CD4-positive, alpha-beta T cell (primary cell): ENCODE data around the gene SEC61A1. TPM values are rescaled to one million over a fixed set of nuclear protein-coding genes. Genes with fewer than 3 reads are reported as not detected.
A peak's percentile ranks its signal among the peaks of the same experiment; 100 is the strongest.

Experiments
- ATAC-seq: fragments of 200-7000 bp; cut with Tn5 transposase; one replicate; pipeline ENCODE4 v1.10.0; 2022; ENCODE audit warnings: mild to moderate bottlenecking; ENCODE audit not compliant: poor library complexity
- CTCF ChIA-PET: fragments of 350-600 bp; sonication (Branson Sonifier 250); formaldehyde crosslinking; loops from one replicate; lab custom pipeline; 2021; ENCODE audit warnings: antibody characterized with exemption, inconsistent platforms; lab: Charles Lee
- POLR2A ChIA-PET: fragments of 350-600 bp; sonication (Branson Sonifier 250); formaldehyde crosslinking; loops from one replicate; lab custom pipeline; 2021; ENCODE audit warnings: antibody characterized with exemption, inconsistent platforms; lab: Charles Lee
- DNase-seq, 14 experiments: peaks; one replicate each; pipeline ENCODE4 v3.0.0-alpha.2; 2013 to 2020; ENCODE audit warnings: mixed read lengths in 2 of 14
- H3K27ac ChIP-seq, 2 donors: one replicate each; pipeline versions ENCODE4 v1.5.1 to v1.7.0; 2013; ENCODE audit warnings: low read length in 2 of 2, low read depth in 1 of 2, mild to moderate bottlenecking in 1 of 2
- H3K27me3 ChIP-seq, 2 experiments: 1 replicate in 1 of 2; 2 replicates in 1 of 2; pipeline versions ENCODE4 v1.6.1 to v1.7.0; 2013; ENCODE audit warnings: low read length in 2 of 2, control low read depth in 1 of 2, mild to moderate bottlenecking in 1 of 2, moderate library complexity in 1 of 2; ENCODE audit not compliant: insufficient read depth in 2 of 2, control insufficient read depth in 1 of 2
- H3K36me3 ChIP-seq: one replicate; pipeline ENCODE4 v1.6.1; 2013; ENCODE audit warnings: low read length, control low read depth; ENCODE audit not compliant: insufficient read depth
- H3K4me1 ChIP-seq: one replicate; pipeline ENCODE4 v1.6.1; 2013; ENCODE audit warnings: low read length, control low read depth; ENCODE audit not compliant: insufficient read depth
- H3K4me3 ChIP-seq: one replicate; pipeline ENCODE4 v1.5.1; 2013; ENCODE audit warnings: mild to moderate bottlenecking, low read length, moderate library complexity
- H3K9me3 ChIP-seq, 2 experiments: 1 replicate in 1 of 2; 2 replicates in 1 of 2; pipeline versions ENCODE4 v1.6.1 to v1.7.0; 2013; ENCODE audit warnings: low read length in 2 of 2, mild to moderate bottlenecking in 2 of 2, control low read depth in 1 of 2, moderate library complexity in 1 of 2; ENCODE audit not compliant: control insufficient read depth in 1 of 2, insufficient read depth in 1 of 2
- H3K27ac Mint-ChIP-seq: one replicate; pipeline ENCODE4 v1.8.0; 2020; ENCODE audit warnings: mixed read lengths
- H3K27me3 Mint-ChIP-seq: one replicate; pipeline ENCODE4 v1.8.0; 2021; ENCODE audit warnings: mixed read lengths
- H3K36me3 Mint-ChIP-seq: one replicate; pipeline ENCODE4 v1.8.0; 2021; ENCODE audit warnings: low read depth, mixed read lengths
- H3K4me1 Mint-ChIP-seq: one replicate; pipeline ENCODE4 v1.8.0; 2021; ENCODE audit warnings: low read depth, mixed read lengths
- H3K4me3 Mint-ChIP-seq: one replicate; pipeline ENCODE4 v1.8.0; 2020; ENCODE audit warnings: mild to moderate bottlenecking, mixed read lengths
- H3K9me3 Mint-ChIP-seq: one replicate; pipeline ENCODE4 v1.8.0; 2020; ENCODE audit warnings: mixed read lengths
- CTCF ChIP-seq: fragments of 200-600 bp; IDR thresholded peaks from one replicate; pipeline ENCODE4 v1.8.0; 2022; ENCODE audit warnings: antibody characterized with exemption, mild to moderate bottlenecking
- intact Hi-C, 2 experiments: fragments of 100-400 bp; cut with DNase I in 1 of 2; cut with micrococcal nuclease in 1 of 2; formaldehyde crosslinking; loops; one replicate each; pipeline versions ENCODE4 v1.15.1 to v1.9.0; 2023 to 2025; cut with DNase I, micrococcal nuclease
- total RNA-seq, 174 experiments: library from RNA in 2 of 174; stranded (reverse) in 2 of 174; gene quantifications; one replicate each; pipeline ENCODE4 v1.2.3 and lab custom pipeline; 2021 to 2026

Gene SEC61A1
- total RNA-seq, 2 experiments from 2014 or later: 127 to 139 TPM

GRCh38 chr3:128011140-128011539, 41.1 kb upstream of the SEC61A1 start:
- Histone ChIP-seq H3K4me3 (no peak overlapping the region), H3K4me1 (peaks cover 2% of the 10 kb centered on the region), H3K27ac (no peak overlapping the region), H3K36me3 (no peaks in the 10 kb centered on the region), H3K9me3 (no peaks in the 10 kb centered on the region), H3K27me3 (no peaks in the 10 kb centered on the region)
- DNase-seq (peak in 3 of 14 experiments; percentile 20 to 31 (median 24)), ATAC-seq (no peak)
- ChIA-PET POLR2A (no interaction called here), CTCF (no interaction called here)
- H3K4me1 Mint-ChIP-seq: no peaks in the 10 kb centered on the region
- intact Hi-C loops: no loop called here
- no peak overlapping the region for H3K27ac Mint-ChIP-seq
- H3K9me3 Mint-ChIP-seq: no peaks in the 10 kb centered on the region
- peaks cover 23% of the 10 kb centered on the region for H3K27me3 Mint-ChIP-seq
- no peak overlapping the region for H3K4me3 Mint-ChIP-seq
- TF ChIP-seq CTCF: no peak
- H3K36me3 Mint-ChIP-seq: no peaks in the 10 kb centered on the region

GRCh38 chr3:128012050-128012449, 40.2 kb upstream of the SEC61A1 start:
- no peaks in the 10 kb centered on the region for H3K36me3 Mint-ChIP-seq
- peaks cover 20% of the 10 kb centered on the region for H3K27me3 Mint-ChIP-seq
- DNase-seq: no peak
- Histone ChIP-seq H3K9me3 (no peaks in the 10 kb centered on the region), H3K27me3 (no peaks in the 10 kb centered on the region), H3K4me1 (peaks cover 2% of the 10 kb centered on the region), H3K4me3 (no peak overlapping the region), H3K27ac (no peak overlapping the region), H3K36me3 (no peaks in the 10 kb centered on the region)
- no peak for ATAC-seq
- intact Hi-C loops: no loop called here
- no peaks in the 10 kb centered on the region for H3K4me1 Mint-ChIP-seq
- H3K9me3 Mint-ChIP-seq: no peaks in the 10 kb centered on the region
- no peak overlapping the region for H3K4me3 Mint-ChIP-seq
- no peak overlapping the region for H3K27ac Mint-ChIP-seq
- POLR2A ChIA-PET: no interaction called here
- no peak for TF ChIP-seq CTCF
- CTCF ChIA-PET: no interaction called here

- no peak overlapping the region for H3K4me3 Mint-ChIP-seq
- intact Hi-C loops: no loop called here
- CTCF ChIA-PET: no interaction called here
Measured at GRCh38 chr3:128014548-128014947, 37.7 kb upstream of the SEC61A1 start.

More at GRCh38 chr3:128014548-128014947, 37.7 kb upstream of the SEC61A1 start:
- POLR2A ChIA-PET: no interaction called here
- Histone ChIP-seq H3K9me3 (no peaks in the 10 kb centered on the region), H3K27me3 (no peaks in the 10 kb centered on the region), H3K36me3 (no peaks in the 10 kb centered on the region), H3K4me1 (peaks cover 2% of the 10 kb centered on the region), H3K27ac (no peak overlapping the region), H3K4me3 (no peak overlapping the region)
- Mint-ChIP-seq H3K9me3 (no peaks in the 10 kb centered on the region), H3K4me1 (no peaks in the 10 kb centered on the region), H3K36me3 (no peaks in the 10 kb centered on the region), H3K27me3 (peaks cover 15% of the 10 kb centered on the region), H3K27ac (no peak overlapping the region)
- DNase-seq (no peak), ATAC-seq (no peak)
- no peak for TF ChIP-seq CTCF
